Measurements from ENCODE around the gene EPHA7. TPM values are rescaled to one million over a fixed set of nuclear protein-coding genes. Genes with fewer than 3 reads are reported as not detected.

The EPHA7 gene
- total and polyA plus RNA-seq, 4 donors: under 0.01 to 0.37 (median 0.01) TPM; not detected in 1

DNA sequence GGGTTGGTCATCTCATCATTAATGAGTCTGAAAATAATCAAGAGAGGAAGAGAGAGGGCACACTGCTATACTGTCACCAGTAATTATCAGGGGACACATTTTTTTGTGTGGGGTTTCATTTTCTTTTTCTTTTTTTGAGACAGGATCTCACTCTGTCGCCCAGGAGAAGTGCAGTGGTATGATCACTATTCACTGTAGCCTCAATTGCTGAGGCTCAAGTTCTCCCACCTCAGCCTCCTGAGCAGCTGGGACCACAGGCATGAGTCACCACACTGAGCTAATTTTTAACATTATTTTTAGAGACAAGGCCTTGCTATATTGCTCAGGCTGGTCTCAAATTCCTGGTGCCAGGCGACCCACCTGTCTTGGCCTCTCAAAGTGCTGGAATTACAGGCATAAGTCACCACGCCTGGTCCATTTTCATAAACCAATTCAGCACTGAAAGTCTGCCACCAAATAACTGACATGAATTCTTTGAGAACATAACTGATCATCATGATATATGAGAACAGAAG, 43.3 kb downstream of the EPHA7 start:
- Histone ChIP-seq H3K4me3 (ENCODE audit: low read depth in 1 of 3, low read length in 3 of 3) (no peak overlapping the region), H3K27ac (ENCODE audit: low read depth in 1 of 2, low read length in 2 of 2) (no peak overlapping the region), H3K9me3 (ENCODE audit: control insufficient read depth in 4 of 4, low read length in 3 of 4) (no peaks in the 10 kb centered on the region), H3K4me1 (ENCODE audit: control insufficient read depth in 4 of 4, insufficient read depth in 4 of 4, low read length in 3 of 4) (no peaks in the 10 kb centered on the region), H3K9ac (ENCODE audit: low read depth in 1 of 2, low read length in 2 of 2) (no peak overlapping the region), H3K36me3 (ENCODE audit: control insufficient read depth in 4 of 4, insufficient read depth in 3 of 4, low read depth in 1 of 4, low read length in 3 of 4) (no peaks in the 10 kb centered on the region), H3K27me3 (ENCODE audit: control insufficient read depth in 4 of 4, insufficient read depth in 4 of 4, low read length in 3 of 4) (no peaks in the 10 kb centered on the region)
- DNase-seq (ENCODE audit: low spot score): no peak
- WGBS: 68% methylated on average over 3 of the region's 3 CpGs
- no peak for TF ChIP-seq TAF1 (conservative IDR thresholded peaks at IDR 0.05)
- TF ChIP-seq, protein P1, sequence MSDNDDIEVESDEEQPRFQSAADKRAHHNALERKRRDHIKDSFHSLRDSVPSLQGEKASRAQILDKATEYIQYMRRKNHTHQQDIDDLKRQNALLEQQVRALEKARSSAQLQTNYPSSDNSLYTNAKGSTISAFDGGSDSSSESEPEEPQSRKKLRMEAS (IDR thresholded peaks at IDR 0.05): no peak
- TF ChIP-seq, protein P2, sequence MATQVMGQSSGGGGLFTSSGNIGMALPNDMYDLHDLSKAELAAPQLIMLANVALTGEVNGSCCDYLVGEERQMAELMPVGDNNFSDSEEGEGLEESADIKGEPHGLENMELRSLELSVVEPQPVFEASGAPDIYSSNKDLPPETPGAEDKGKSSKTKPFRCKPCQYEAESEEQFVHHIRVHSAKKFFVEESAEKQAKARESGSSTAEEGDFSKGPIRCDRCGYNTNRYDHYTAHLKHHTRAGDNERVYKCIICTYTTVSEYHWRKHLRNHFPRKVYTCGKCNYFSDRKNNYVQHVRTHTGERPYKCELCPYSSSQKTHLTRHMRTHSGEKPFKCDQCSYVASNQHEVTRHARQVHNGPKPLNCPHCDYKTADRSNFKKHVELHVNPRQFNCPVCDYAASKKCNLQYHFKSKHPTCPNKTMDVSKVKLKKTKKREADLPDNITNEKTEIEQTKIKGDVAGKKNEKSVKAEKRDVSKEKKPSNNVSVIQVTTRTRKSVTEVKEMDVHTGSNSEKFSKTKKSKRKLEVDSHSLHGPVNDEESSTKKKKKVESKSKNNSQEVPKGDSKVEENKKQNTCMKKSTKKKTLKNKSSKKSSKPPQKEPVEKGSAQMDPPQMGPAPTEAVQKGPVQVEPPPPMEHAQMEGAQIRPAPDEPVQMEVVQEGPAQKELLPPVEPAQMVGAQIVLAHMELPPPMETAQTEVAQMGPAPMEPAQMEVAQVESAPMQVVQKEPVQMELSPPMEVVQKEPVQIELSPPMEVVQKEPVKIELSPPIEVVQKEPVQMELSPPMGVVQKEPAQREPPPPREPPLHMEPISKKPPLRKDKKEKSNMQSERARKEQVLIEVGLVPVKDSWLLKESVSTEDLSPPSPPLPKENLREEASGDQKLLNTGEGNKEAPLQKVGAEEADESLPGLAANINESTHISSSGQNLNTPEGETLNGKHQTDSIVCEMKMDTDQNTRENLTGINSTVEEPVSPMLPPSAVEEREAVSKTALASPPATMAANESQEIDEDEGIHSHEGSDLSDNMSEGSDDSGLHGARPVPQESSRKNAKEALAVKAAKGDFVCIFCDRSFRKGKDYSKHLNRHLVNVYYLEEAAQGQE (IDR thresholded peaks at IDR 0.05): no peak
- TF ChIP-seq, protein P3, sequence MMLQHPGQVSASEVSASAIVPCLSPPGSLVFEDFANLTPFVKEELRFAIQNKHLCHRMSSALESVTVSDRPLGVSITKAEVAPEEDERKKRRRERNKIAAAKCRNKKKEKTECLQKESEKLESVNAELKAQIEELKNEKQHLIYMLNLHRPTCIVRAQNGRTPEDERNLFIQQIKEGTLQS (IDR thresholded peaks at IDR 0.05): no peak
- TF ChIP-seq RXRA (IDR thresholded peaks at IDR 0.05): no peak
- TF ChIP-seq HNF4G (IDR thresholded peaks at IDR 0.05): no peak
- TF ChIP-seq NR2F2 (IDR thresholded peaks at IDR 0.05): no peak
- no peak for TF ChIP-seq YY1 (IDR thresholded peaks at IDR 0.05)
- TF ChIP-seq RAD21 (IDR thresholded peaks at IDR 0.05): no peak
- TF ChIP-seq FOXA1 (IDR thresholded peaks at IDR 0.05): no peak
- no peak for TF ChIP-seq GABPA (IDR thresholded peaks at IDR 0.05 in 1 of 2, conservative IDR thresholded peaks at IDR 0.05 in 1 of 2)
- TF ChIP-seq HNF4A (conservative IDR thresholded peaks at IDR 0.05): no peak

DNA sequence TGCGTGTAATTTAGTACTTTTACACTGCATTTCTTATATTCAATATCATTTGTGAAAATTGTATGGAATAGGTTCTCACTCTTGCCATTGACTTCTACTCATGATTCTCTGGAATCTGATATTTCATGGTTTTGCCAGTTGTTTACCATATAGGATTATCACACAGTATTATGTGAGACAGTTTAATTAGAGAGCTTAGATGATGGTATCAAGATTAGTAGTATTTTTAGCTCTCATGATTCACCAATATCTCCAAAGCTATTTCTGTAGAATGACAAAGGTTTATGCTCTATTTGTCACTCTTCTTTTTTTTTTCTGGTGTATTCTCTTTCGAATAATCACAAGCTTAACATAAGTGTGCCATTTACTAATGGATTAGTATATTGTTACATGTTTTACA, 45.9 kb downstream of the EPHA7 start:
- Histone ChIP-seq H3K36me3 (ENCODE audit: control insufficient read depth in 4 of 4, insufficient read depth in 3 of 4, low read depth in 1 of 4, low read length in 3 of 4) (no peaks in the 10 kb centered on the region), H3K27me3 (ENCODE audit: control insufficient read depth in 4 of 4, insufficient read depth in 4 of 4, low read length in 3 of 4) (no peaks in the 10 kb centered on the region), H3K4me3 (ENCODE audit: low read depth in 1 of 3, low read length in 3 of 3) (no peak overlapping the region), H3K9me3 (ENCODE audit: control insufficient read depth in 4 of 4, low read length in 3 of 4) (no peaks in the 10 kb centered on the region), H3K9ac (ENCODE audit: low read depth in 1 of 2, low read length in 2 of 2) (no peak overlapping the region), H3K4me1 (ENCODE audit: control insufficient read depth in 4 of 4, insufficient read depth in 4 of 4, low read length in 3 of 4) (no peaks in the 10 kb centered on the region), H3K27ac (ENCODE audit: low read depth in 1 of 2, low read length in 2 of 2) (no peak overlapping the region)
- TF ChIP-seq, protein P3 (IDR thresholded peaks at IDR 0.05): no peak
- TF ChIP-seq, protein P4, sequence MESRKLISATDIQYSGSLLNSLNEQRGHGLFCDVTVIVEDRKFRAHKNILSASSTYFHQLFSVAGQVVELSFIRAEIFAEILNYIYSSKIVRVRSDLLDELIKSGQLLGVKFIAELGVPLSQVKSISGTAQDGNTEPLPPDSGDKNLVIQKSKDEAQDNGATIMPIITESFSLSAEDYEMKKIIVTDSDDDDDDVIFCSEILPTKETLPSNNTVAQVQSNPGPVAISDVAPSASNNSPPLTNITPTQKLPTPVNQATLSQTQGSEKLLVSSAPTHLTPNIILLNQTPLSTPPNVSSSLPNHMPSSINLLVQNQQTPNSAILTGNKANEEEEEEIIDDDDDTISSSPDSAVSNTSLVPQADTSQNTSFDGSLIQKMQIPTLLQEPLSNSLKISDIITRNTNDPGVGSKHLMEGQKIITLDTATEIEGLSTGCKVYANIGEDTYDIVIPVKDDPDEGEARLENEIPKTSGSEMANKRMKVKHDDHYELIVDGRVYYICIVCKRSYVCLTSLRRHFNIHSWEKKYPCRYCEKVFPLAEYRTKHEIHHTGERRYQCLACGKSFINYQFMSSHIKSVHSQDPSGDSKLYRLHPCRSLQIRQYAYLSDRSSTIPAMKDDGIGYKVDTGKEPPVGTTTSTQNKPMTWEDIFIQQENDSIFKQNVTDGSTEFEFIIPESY (IDR thresholded peaks at IDR 0.05): no peak
- TF ChIP-seq FOXA2 (IDR thresholded peaks at IDR 0.05) (no peak), SP1 (IDR thresholded peaks at IDR 0.05) (no peak)
- no peak for DNase-seq (ENCODE audit: low spot score)
- WGBS: 78% methylated on average over 2 of the region's 2 CpGs

Data from liver (tissue), 9 donors.